DND-41 (cell line): Measurements from ENCODE around the gene NT5C1A.

Experiments
- ATAC-seq: fragments of 200-7000 bp; cut with Tn5 transposase; 3 replicates; pipeline ENCODE4 v1.9.1; 2021; ENCODE audit warnings: low read depth; ENCODE audit not compliant: insufficient read depth
- DNase-seq: peaks from one replicate; pipeline ENCODE4 v3.0.0-alpha.2; 2020
- H2AFZ ChIP-seq: 2 replicates; pipeline ENCODE4 v1.6.0; 2012; ENCODE audit warnings: low read depth, low read length
- H3K27ac ChIP-seq: 2 replicates; pipeline ENCODE4 v1.5.1; 2012; ENCODE audit warnings: low read length, inconsistent platforms
- H3K27me3 ChIP-seq: fragments of 200-600 bp; sonication (generic); 2 replicates; pipeline ENCODE4 v1.6.0; 2012; ENCODE audit warnings: low read length, mild to moderate bottlenecking, inconsistent platforms; ENCODE audit not compliant: insufficient read depth, poor library complexity
- H3K36me3 ChIP-seq: 2 replicates; pipeline ENCODE4 v1.5.1; 2012; ENCODE audit warnings: low read length, inconsistent platforms; ENCODE audit not compliant: insufficient read depth
- H3K4me1 ChIP-seq: 2 replicates; pipeline ENCODE4 v1.5.1; 2012; ENCODE audit warnings: mild to moderate bottlenecking, low read length; ENCODE audit not compliant: insufficient read depth
- H3K4me2 ChIP-seq: 2 replicates; pipeline ENCODE4 v1.6.0; 2012; ENCODE audit warnings: mild to moderate bottlenecking, moderate library complexity, low read length, inconsistent platforms; ENCODE audit not compliant: insufficient read depth
- H3K4me3 ChIP-seq, 2 experiments: fragments of 200-600 bp in 1 of 2; shearing (Covaris generic) in 1 of 2; 2 replicates each; pipeline ENCODE4 v1.5.1; 2012 to 2016; ENCODE audit warnings: inconsistent platforms in 2 of 2, low read length in 2 of 2, mild to moderate bottlenecking in 2 of 2, low read depth in 1 of 2, moderate library complexity in 1 of 2
- H3K79me2 ChIP-seq: 2 replicates; pipeline ENCODE4 v1.6.0; 2012; ENCODE audit warnings: low read length, inconsistent platforms; ENCODE audit not compliant: insufficient read depth
- H3K9ac ChIP-seq: 2 replicates; pipeline ENCODE4 v1.6.0; 2012; ENCODE audit warnings: low read depth, mild to moderate bottlenecking, inconsistent platforms, low read length, moderate library complexity
- H3K9me3 ChIP-seq: 2 replicates; pipeline ENCODE4 v1.5.1; 2012; ENCODE audit warnings: low read length, moderate library complexity, mild to moderate bottlenecking, inconsistent platforms; ENCODE audit not compliant: insufficient read depth, severe bottlenecking
- H4K20me1 ChIP-seq: 2 replicates; pipeline ENCODE4 v1.6.0; 2012; ENCODE audit warnings: low read length; ENCODE audit not compliant: insufficient read depth
- CTCF ChIP-seq: IDR thresholded peaks from 2 replicates; pipeline ENCODE4 v1.5.1; 2012; ENCODE audit warnings: borderline replicate concordance, low read length, moderate library complexity, mild to moderate bottlenecking; ENCODE audit not compliant: poor library complexity, severe bottlenecking; ENCODE audit errors: extremely low read depth
- EZH2 ChIP-seq: IDR thresholded peaks from 3 replicates; pipeline ENCODE4 v1.6.1; 2012; ENCODE audit warnings: borderline replicate concordance, low read depth, mild to moderate bottlenecking, moderate library complexity, low read length, inconsistent platforms; ENCODE audit not compliant: severe bottlenecking

Gene NT5C1A

GRCh38 chr1:39711104-39711965 is 39.4 kb upstream of the NT5C1A start:
- no peak overlapping the region for H3K4me2 ChIP-seq
- no peak overlapping the region for H3K4me3 ChIP-seq
- no peak overlapping the region for H3K27ac ChIP-seq
- TF ChIP-seq EZH2, result no peak
- DNase-seq (no peak), ATAC-seq (no peak)
- no peaks in the 10 kb centered on the region for H3K36me3 ChIP-seq
- H2AFZ ChIP-seq, result no peak overlapping the region
- H3K9ac ChIP-seq, result no peak overlapping the region
- no peaks in the 10 kb centered on the region for H4K20me1 ChIP-seq
- no peaks in the 10 kb centered on the region for H3K79me2 ChIP-seq
- H3K4me1 ChIP-seq, result no peaks in the 10 kb centered on the region
- no peaks in the 10 kb centered on the region for H3K9me3 ChIP-seq
- peaks cover 22% of the 10 kb centered on the region for H3K27me3 ChIP-seq

GRCh38 chr1:39707506-39707905 is 35.6 kb upstream of the NT5C1A start:
- Histone ChIP-seq H3K79me2 (no peaks in the 10 kb centered on the region), H3K27me3 (peaks cover 19% of the 10 kb centered on the region), H4K20me1 (no peaks in the 10 kb centered on the region), H3K9ac (no peak overlapping the region), H3K4me2 (no peak overlapping the region), H2AFZ (no peak overlapping the region), H3K4me3 (no peak overlapping the region), H3K9me3 (no peaks in the 10 kb centered on the region), H3K36me3 (no peaks in the 10 kb centered on the region), H3K4me1 (no peaks in the 10 kb centered on the region), H3K27ac (no peak overlapping the region)
- TF ChIP-seq EZH2 (no peak), CTCF (no peak)
- no peak for ATAC-seq
- DNase-seq, result no peak

GRCh38 chr1:39704757-39705156 is 32.9 kb upstream of the NT5C1A start:
- TF ChIP-seq CTCF (no peak), EZH2 (no peak)
- peaks cover 11% of the 10 kb centered on the region for H3K27me3 ChIP-seq

GRCh38 chr1:39701049-39701439 is 29.1 kb upstream of the NT5C1A start:
- ATAC-seq (no peak), DNase-seq (no peak)
- Histone ChIP-seq H2AFZ (no peak overlapping the region), H3K4me2 (no peak overlapping the region), H3K27ac (no peak overlapping the region), H3K79me2 (no peaks in the 10 kb centered on the region), H4K20me1 (no peaks in the 10 kb centered on the region), H3K9me3 (no peaks in the 10 kb centered on the region), H3K27me3 (peaks cover 20% of the 10 kb centered on the region), H3K9ac (no peak overlapping the region), H3K4me1 (no peaks in the 10 kb centered on the region), H3K36me3 (no peaks in the 10 kb centered on the region), H3K4me3 (no peak overlapping the region)
- TF ChIP-seq EZH2 (no peak), CTCF (no peak)

More at GRCh38 chr1:39704757-39705156, 32.9 kb upstream of the NT5C1A start:
- no peaks in the 10 kb centered on the region for H3K9me3 ChIP-seq
- no peak overlapping the region for H3K27ac ChIP-seq
- no peaks in the 10 kb centered on the region for H3K36me3 ChIP-seq
- H2AFZ ChIP-seq, result no peak overlapping the region
- no peaks in the 10 kb centered on the region for H3K4me1 ChIP-seq
- no peak for ATAC-seq
- H3K4me3 ChIP-seq, result no peak overlapping the region
- no peak overlapping the region for H3K9ac ChIP-seq
- H4K20me1 ChIP-seq, result no peaks in the 10 kb centered on the region
- no peaks in the 10 kb centered on the region for H3K79me2 ChIP-seq
- no peak for DNase-seq
- H3K4me2 ChIP-seq, result no peak overlapping the region
